Measurements from ENCODE around the gene WASHC4.

The WASHC4 gene

DNA sequence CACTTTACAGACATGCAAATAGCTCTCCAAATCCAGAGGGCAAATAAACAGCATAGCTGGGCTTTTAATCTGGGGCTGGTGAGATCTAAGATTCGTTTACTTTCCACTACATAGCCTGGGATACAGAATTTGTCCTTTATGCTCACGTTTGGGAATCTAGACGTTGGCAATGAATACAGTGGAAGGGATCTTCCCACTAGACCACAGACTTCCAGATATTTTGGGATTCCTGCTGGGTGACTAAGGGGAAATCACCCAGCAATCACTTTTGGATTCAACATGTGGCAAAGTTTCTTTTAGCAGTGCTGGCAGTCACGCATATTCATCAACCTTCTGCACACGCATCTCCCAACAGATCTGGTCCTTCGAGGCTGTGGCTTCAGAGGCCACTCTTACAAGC lies 104.9 kb downstream of the WASHC4 start:
- DNase-seq (ENCODE audit: low read depth): no peak

DNA sequence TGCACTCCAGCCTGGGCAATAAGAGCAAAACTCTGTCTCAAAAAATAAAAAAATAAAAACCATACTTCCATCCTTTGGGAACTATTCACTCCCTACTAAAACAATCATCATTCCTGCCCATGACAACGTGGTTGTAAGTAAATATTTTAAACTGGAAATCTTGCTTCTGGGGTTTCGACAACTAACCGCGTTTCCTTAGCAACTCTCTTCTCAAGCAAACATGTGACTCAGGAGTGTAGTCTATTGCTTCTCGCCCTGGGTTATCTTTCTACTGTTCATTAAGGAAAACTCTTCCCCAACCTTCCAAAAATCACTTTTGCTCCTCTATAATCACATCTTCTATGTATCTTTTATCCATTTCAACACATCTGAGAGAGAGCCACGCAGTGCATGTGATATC lies 106.6 kb downstream of the WASHC4 start:
- no peak for DNase-seq (ENCODE audit: low read depth)

GRCh38 chr12:105214670-105215375 lies 107.3 kb downstream of the WASHC4 start:
- DNase-seq (ENCODE audit: low read depth): no peak

GRCh38 chr12:105218434-105218833 lies 110.9 kb downstream of the WASHC4 start:
- DNase-seq (ENCODE audit: low read depth): no peak

Measured in stimulated activated CD8-positive, alpha-beta memory T cell treated with anti-CD3 and anti-CD28 coated beads, Interleukin-7, amount 100 ng/mL, for 24 hours (primary cell).